Measurements from ENCODE around the gene APBB2.
A peak's percentile ranks its signal among the peaks of the same experiment; 100 is the strongest.

The APBB2 gene
- total RNA-seq: 0.19 to 2.5 (median 2.1) reads per million in 3 experiments

DNA sequence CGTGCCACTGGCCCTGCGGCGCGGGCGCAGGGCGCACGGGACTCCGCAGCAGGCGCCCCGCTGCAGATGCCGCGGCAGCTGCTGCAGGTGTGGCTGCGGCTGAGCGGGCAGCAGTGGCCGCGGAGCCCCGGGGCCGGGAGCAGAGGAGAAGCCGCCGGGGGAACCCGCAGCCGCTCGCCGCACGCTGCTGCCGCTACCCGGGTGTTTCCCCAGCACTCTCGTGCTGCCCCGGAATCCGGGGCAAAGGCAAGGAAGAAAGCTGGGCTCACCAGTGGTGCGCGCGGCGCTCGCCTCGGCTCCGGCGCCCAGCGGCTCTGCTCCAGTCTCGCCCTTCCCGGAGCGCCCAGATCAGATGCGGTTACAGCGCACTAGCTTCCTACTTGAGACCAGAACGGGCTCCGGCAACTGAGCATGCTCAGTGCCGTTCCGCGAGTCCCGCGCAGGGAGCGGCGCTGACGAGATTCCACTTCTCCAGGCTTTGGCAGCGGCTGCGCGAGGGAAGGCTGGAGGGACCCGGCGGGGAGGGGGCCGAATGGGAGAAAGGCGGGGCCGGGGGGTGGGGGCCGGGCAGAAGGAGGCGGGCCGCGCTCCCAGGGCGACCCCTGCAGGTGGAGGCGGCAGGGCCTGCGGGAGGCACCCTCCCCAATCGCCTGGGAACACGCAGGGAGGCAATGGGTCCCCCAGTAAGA, at the start of gene APBB2:
APBB2 (minus strand) TSS at position 407 of the 689 bp plus-strand sequence. CDS start 181,288 bp downstream, outside the sequence.
- DNase-seq: peak; percentile 2

DNA sequence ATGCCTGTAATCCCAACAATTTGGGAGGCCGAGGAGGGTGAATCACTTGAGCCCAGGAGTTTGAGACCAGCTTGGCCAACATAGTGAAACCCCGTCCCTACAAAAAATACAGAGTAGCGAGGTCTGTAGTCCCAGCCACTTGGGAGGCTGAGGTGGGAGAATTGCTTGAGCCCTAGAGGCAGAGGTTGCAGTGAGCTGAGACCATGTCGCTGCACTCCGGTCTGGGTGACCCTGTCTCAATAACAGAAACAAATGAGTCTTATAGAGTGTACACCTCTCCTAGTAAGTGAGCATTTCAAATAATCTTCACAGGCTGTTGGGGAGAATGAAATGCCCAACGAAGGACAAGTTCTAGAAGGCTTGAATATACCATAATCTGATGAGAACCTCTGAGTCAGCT, 47.9 kb upstream of the APBB2 start:
- no peak for DNase-seq

DNA sequence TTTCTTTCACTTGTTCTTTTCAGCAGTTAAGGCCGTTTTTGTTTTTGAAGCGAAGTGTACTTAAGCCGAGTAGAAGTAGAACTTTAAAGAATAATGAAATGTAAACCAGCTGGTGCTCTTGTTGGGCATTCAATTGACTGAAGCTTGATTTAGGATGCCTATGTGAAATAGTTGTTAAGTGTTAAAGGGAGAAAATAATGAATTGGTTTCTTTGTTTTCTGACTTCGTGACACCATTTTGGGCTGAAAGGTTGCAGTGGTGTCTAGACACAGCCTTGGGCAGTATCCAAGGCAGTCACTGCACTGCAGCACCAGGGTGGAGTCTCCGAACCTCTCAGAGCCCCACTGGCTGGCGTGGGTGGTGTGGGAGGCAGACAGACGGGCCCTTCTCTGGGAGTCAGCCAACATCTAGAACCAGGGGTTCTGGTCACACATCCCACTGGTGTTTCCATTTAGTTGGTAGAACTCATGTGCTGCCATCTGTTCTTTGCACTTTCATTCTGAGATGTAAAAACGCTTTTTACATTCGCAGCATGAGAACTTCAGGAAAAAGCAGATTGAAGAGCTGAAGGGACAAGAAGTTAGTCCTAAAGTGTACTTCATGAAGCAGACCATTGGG, 45.9 kb upstream of the APBB2 start:
- DNase-seq: no peak

DNA sequence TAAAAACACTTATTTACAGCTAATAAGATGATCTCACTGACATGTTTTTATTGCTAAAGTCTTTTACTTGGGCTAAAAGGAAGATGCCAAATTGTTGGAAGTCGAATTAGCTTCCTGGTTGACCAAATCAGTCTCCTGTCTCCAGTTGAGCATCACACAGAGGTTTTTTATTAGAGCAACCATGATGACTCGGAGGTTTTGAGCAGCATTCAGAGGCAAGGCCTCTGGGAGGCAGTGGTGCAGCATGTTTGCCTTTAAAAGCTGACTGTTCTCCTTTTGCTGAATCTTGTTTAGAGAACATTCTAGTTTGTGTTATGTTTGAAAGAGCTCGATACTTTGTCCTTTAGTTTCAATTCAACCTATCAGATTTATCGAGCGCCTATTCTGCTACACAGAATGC, 44.4 kb upstream of the APBB2 start:
- no peak for DNase-seq

DNA sequence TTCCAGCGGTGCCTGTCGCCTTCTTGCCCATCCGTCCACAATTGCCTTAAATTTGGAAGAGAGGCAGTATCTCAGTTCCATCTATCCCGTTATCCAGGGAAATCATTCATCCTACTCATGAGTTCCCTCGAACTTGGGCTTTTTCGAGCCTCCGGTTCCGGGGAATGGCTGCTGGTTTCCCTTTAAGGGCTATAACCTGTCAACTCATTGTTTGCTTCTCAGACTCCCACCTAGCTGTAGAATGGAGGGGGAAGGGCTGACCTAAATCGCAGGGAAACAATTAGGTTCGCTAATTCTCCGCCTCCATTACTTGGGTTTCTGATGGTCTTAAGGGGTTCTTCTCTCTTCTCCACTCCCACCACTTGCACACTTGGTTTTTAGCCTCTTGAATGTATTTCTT, 43.6 kb upstream of the APBB2 start:
- no peak for DNase-seq

DNA sequence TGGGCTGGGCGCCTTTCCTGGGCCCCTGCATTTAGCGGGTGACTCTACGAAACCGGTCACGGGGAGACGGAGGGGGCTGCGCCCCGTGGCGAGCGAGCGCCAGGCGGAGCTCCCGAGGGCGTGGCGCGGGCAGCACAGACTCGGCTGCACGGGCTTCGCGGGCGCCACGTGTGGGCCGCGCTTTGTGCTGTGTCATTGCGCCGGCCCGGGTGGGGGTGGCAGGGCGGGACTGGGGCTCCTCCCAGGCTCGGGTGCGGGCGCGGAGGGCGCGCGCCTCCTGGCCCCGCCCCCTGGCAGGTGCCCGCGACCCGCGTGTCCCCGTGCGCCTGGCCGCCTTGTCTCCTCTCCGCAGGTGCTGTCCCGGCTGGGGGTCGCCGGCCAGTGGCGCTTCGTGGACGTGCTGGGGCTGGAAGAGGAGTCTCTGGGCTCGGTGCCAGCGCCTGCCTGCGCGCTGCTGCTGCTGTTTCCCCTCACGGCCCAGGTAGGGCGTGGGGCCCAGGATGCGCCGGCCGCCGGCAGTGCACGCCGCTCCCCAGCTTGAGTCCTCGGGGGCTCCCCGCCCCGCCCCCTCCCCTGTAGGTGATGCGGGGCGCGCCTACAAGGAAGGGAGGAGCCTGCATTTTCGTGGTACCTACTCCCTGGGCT, 43.0 kb upstream of the APBB2 start:
- no peak for DNase-seq

DNA sequence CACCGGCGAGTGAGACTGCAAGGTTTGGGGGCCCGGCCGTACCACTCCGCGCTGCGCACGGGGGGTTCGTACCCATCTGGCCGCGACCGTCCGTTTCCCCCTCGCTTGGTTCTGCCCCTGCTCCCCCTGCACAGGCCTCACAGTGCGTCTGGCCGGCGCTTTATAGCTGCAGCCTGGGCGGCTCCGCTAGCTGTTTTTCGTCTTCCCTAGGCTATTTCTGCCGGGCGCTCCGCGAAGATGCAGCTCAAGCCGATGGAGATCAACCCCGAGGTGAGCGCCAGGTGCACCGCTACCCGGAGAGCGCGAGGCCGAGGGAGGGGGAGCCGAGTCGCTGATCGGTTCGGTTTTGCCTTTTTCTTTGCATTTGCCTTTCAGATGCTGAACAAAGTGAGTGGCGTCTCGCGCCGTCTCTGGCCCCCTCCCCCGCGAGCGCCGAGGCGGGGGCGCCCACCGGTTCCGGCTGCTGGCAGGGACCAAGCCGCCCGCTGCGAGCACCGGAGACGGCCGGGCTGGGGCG, 42.5 kb upstream of the APBB2 start, which contains the start of gene UCHL1:
UCHL1 (plus strand) TSS at position 189 of the 517 bp plus-strand sequence; CDS start at position 238, 49 bp downstream.
- no peak for DNase-seq

DNA sequence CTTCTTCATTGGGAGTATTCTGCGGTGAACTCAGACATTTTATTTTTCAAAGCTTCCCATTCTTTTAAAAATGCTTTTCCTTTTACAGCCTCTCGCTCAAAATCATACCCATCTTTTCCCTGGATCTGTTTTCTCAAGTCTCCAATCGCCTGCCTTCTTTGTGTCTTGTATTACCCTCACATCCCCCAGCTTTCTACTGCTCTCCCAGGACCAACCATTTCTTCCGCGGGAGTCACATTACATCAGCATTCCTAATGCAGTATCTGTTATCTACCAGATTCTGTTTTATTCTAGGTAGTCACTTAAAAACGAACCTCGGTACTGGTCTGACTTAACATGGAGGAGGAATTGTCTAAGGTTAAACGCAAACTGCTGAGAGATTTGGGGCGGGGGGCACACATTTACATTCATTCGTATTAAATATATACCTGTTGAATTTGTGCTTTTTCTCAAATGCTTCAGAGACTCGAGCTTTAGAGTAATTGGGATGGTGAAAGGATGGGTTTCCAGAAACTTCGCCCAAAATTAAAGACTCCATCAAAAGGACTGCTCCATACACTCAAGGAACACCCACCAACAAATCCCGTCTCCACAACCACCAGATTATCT, 41.9 kb upstream of the APBB2 start:
- no peak for DNase-seq

DNA sequence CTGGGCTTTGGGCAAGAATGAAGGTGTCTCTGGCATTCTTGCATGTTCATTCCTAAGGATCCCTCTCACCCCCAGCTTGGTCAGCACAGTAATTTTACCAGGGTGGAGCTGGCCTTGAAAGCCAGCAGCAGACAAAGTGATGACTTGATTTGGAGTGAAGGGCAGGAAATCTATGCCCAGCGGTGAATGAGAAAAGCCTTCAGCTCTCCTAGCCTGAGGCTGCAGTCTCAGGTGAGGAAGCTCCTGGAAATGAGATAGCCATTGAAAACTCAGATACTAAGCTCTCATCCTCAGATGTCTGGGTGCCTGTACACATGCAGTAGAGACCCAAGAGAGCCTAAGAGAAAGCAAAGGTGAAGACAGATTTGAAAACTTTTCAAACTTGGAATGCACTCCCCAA, 31.6 kb upstream of the APBB2 start:
- no peak for DNase-seq

DNA sequence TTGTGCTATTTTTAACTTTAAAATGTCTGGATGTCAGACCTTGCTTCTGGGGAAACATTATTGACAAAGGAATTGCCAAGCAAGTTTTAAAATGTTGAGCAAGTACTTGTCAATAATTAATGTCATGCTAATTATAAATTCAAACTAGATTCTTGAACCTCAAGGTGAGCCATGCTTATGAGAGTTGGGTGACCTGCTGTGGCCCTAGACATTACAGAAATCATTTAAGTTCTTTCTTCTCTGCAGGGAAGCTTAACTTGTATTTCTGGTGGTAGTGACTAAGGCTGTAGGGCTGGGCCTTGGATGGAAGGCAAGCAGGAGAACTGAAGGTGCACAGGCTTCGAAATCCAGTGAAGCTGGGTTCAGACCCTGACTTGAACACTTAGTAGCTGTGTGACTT, 27.6 kb upstream of the APBB2 start:
- DNase-seq: no peak

DNA sequence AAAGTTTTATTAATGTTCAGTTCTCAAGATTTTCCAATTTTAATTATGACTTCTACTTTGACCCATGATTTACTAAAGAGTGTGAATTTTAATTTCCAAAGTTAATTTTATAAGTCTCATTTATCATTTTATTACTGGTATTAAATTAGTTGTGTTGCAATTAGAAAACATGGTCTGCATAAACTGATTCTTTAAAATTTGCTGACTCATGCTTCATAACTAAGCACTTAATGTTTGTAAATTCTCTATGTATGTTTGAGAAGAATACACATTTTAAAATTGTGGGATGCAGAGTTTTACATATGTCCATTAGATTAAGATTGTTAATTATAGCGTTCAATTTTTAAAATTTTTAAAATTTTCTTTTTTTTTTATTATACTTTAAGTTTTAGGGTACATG, 22.2 kb upstream of the APBB2 start:
- no peak for DNase-seq

DNA sequence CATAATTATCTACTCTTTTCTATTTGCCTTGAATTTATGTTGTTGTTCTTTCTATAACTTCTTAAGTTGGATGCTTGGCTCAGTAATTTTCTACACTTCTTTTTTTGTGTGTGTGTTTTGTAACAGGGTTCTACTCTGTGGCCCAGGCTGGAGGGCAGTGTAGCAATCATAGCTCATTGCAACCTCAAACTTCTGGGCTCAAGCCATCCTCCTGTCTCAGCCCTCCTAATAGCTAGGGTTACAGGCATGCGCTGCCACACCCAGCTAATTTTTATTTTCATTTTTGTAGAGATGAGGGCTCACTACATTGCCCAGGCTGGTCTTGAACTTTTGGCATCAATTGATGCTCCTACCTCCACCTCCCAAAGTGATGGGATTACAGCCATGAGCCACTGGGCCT, 21.7 kb upstream of the APBB2 start:
- DNase-seq: no peak

DNA sequence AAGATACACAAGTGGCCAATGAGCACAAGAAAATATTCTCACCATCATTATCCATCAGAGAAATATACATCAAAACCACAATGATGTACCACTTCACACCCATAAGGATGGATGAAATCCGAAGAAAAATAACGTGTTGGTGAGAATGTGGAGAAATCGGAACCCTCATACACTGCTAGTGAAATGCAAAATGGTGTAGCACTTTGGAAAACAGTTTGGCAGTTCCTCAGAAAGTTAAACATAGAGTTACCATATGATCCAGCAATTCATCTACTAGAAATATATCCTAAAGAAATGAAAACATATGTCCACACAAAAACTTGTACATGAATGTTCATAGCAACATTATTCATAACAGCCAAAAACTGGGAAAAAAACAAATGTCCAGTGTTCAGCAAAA, 18.5 kb upstream of the APBB2 start:
- DNase-seq: no peak

DNA sequence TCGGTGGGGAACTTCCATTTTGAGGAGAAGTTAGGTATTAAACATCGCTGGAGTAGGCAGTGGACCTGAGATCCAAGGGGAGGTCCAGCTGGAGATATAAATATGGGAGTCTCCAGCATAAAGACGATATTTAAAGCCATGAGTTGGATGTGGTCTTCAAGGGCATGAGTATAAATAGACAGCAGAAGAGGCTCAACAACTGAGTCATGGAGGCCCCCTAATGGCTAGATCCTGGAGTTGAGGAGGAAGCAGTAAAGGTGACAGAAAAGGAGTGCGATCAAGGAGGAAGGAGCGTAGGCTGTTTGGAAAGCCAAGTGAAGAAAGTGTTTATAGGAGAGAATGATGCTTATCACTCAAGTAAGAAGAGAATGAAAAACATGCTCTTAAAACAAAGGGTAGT, 18.1 kb upstream of the APBB2 start:
- DNase-seq: no peak

DNA sequence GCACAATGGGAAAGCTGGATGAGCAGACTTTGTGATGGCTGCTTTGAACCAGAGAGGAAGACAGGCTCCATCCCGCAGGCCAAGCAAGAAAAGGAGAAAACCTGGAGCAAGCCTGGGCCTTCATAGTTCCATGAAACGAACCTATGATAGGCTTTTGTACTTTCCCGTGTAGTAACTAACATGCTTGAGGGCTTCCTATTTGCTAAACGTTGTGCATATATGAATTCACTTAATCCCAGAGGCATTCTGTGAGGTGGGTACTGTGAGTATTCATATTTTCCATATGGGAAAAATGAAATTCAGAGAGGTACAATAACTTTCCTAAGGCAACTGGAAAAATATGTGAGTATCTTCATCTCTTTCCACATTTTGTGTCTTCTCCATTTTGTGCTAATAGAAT, 13.6 kb upstream of the APBB2 start:
- DNase-seq: no peak

DNA sequence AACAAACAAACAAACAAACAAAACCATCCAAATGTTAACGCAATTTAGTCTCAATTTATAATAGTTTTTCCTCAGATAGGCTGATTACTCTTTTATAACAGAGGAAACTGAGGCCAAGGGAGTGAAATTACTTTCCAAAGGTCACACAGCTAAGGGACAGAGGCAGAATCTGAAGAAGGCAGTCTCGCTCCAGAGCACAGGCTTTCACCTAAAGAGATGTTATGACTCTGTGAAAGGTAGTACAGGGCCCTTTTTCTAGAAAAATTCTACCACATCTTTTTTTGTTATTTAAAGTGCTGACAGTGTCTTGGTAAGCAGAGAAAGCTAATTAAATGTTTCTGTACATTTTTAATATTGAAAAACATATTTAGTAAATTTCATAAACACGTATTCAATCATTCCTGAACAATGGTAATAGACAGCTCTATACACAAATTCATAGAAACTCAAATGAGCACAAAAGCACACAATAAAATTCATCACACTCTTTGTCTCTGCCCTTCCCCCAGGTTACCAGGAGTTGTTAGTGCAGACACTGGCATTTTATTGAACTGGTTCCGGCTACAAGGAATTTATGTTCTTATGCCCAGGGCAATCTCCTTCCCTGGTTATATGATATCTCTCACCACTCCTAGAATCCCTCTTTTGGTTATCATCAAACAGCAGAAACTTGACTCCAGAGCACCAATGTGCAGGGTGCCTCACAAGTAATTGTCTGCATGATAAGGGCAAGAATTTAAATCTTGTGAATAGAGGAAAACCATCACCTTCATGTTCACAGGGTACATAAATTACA, 7.7 kb upstream of the APBB2 start:
- DNase-seq: no peak

DNA sequence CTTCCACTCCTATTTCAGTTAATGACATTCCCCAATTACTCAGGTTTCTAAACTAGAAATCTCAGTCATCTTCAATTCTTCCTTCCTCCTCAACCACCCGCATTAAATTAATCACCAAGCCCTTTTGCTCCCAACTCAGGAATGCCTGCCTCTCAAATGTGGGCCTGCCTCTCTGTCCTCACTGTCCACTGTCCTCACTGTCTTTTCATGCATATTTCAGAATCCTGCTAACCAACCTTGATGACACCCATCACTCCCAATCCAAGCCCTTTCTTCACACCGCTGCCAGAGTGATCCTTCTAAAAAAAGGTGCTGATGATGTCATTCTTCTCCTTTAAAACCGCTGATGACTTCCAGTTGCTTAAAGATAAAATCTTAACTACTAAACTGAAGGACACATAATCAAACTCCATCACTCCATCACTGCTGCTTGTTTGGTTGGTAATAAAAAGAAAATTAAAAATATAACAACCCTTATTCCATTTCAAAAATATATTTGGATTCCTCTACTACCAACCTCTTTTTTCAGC, 5.1 kb upstream of the APBB2 start:
- DNase-seq: no peak

DNA sequence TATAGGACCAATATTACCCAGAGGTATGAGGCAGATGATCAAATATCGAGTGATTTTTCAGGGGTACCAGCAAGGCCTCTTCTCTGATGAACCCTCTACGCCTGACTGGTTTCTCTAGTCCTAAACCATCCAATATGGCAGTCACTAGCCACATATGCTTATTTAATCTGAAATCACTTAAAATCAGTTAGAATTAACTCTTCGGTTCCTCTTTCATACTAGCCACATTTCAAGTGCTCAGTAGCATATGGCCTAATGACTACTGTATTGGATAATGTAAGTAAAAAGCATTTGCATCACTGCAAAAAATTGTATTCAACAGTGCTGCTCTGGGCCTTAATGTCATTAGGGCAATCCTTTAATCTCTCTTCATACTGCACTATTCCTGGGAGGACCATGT, 4.4 kb upstream of the APBB2 start:
- DNase-seq: no peak

DNA sequence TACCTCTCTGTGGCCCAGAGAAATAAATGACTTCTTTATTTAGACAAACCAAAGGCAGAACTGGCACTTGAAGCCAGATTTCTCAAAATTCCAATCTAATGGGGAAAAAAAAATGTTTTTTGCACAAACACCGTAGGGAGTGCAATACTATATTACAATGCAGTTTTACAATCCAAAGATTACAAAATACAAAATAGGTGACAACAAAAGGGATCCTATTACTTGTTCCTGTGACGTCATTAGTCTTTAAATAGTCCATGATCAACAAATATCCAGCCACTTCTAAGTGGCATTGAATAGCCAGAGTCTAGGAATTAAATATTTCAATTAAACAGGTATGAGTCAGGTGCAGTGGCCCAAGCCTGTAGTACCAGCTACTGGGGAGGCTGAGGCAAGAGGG, 3.0 kb upstream of the APBB2 start:
- no peak for DNase-seq

DNA sequence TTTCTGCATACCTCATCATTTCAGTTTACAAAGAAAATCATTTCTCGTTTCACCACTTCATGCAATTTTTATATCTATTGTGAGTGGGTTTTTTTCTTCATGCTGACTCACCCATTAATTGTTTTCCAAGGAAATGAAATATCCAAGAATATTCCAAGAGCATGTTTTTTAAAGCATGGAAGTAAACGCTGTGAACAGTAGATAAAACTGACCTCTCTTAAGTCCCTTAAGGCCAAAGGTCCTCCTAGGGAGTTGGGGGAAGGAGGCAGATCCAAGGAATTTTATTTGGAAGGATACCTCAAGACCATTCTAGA, 2.6 kb upstream of the APBB2 start:
- no peak for DNase-seq

DNA sequence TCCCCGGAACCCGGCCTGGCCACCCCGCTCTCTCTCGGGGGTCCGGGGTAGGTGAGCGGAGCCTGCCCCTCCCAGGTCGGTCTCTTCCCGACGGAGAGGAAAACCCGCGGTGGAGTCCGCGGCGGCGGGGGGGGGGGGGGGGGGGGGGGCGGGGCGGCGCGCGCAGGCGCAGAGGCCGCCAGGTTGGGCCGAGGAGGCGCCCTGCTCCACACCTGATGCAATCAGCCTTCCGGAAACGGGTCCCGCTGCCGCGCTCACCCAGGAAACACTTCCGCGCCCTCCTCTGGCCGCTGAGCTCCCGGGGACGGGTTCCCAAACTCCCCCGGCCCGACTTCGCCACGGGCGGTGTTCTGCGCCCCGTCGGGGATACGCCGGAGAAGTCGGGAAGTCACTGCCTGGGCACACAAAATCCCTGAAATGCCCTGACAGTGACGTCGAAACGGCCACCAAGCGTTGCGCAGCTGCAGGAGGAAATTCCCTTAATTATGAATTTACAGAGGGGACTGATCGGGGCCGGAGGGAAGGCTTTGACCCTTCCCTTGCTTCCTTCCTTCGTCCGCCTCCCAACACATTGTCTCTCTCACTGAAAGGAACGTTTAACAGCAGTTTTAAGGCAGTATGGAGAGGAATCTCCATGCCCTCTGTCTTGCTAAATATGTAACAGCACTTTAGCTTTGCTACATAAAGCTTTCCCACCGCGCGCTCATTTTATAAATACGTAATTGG, 2.1 kb upstream of the APBB2 start:
- DNase-seq: no peak

DNA sequence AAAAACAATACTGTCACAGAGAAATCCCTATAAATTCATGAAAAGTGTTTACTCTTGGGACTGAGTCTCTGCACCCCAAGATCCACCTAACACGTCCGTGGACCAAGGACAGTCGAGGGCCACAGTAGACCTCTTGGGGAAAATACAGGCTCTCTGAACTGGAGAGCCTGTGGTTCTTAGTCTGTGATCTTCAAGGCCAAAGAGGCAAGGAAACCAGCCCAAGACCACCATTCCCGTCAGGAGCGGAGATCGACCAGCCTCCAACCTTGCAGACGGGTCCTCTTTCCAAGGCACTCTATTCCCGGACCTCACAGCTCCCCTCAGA, 1.6 kb upstream of the APBB2 start:
- DNase-seq: no peak
